Hepatocyte (in vitro differentiated cells): ENCODE results near the gene HSPBP1. TPM values are rescaled to one million over a fixed set of nuclear protein-coding genes. Genes with fewer than 3 reads are reported as not detected.

Experiments
- DNase-seq: peaks from one replicate; pipeline ENCODE4 v3.0.0-alpha.2; 2016; ENCODE audit warnings: low spot score
- H2AFZ ChIP-seq: fragments of 200-600 bp; sonication (generic); 2 replicates; pipeline ENCODE4 v1.6.0; 2016; ENCODE audit warnings: antibody characterized with exemption, mild to moderate bottlenecking
- H3K27ac ChIP-seq: fragments of 200-600 bp; sonication (generic); 2 replicates; pipeline ENCODE4 v1.5.1; 2016; ENCODE audit warnings: mild to moderate bottlenecking
- H3K27me3 ChIP-seq: fragments of 200-600 bp; sonication (generic); 2 replicates; pipeline ENCODE4 v1.6.1; 2016
- H3K36me3 ChIP-seq: fragments of 200-600 bp; sonication (generic); replicated peaks from 2 replicates; pipeline ENCODE4 v1.5.1; 2016; ENCODE audit warnings: low read depth; ENCODE audit not compliant: insufficient read depth
- H3K4me1 ChIP-seq: fragments of 200-600 bp; sonication (generic); 2 replicates; pipeline ENCODE4 v1.5.1; 2016; ENCODE audit warnings: mild to moderate bottlenecking, moderate library complexity; ENCODE audit not compliant: insufficient read depth
- H3K4me2 ChIP-seq: fragments of 200-600 bp; sonication (generic); 2 replicates; pipeline ENCODE4 v1.6.0; 2016
- H3K4me3 ChIP-seq: fragments of 200-600 bp; sonication (generic); 2 replicates; pipeline ENCODE4 v1.5.1; 2016; ENCODE audit warnings: mild to moderate bottlenecking
- H3K79me2 ChIP-seq: fragments of 200-600 bp; sonication (generic); 2 replicates; pipeline ENCODE4 v1.6.0; 2017; ENCODE audit warnings: mild to moderate bottlenecking
- H3K9me2 ChIP-seq: fragments of 200-600 bp; sonication (generic); replicated peaks from 2 replicates; pipeline ENCODE4 v1.6.0; 2017; ENCODE audit warnings: mild to moderate bottlenecking; ENCODE audit not compliant: insufficient read depth
- H3K9me3 ChIP-seq: fragments of 200-600 bp; sonication (generic); 2 replicates; pipeline ENCODE4 v1.5.1; 2016; ENCODE audit warnings: low read depth, mild to moderate bottlenecking
- H4K20me1 ChIP-seq: fragments of 200-600 bp; sonication (generic); 2 replicates; pipeline ENCODE4 v1.6.0; 2016; ENCODE audit warnings: mild to moderate bottlenecking; ENCODE audit not compliant: insufficient read depth, poor library complexity, severe bottlenecking
- CTCF ChIP-seq: fragments of 200-600 bp; sonication (generic); IDR thresholded peaks from 2 replicates; pipeline ENCODE4 v1.5.1; 2016; ENCODE audit warnings: antibody characterized with exemption, mild to moderate bottlenecking; ENCODE audit not compliant: poor library complexity
- EZH2 ChIP-seq: fragments of 200-600 bp; sonication (generic); IDR thresholded peaks from 2 replicates; pipeline ENCODE4 v1.6.1; 2016; ENCODE audit warnings: antibody characterized with exemption, mild to moderate bottlenecking, borderline replicate concordance
- EZH2phosphoT487 ChIP-seq: fragments of 200-600 bp; sonication (generic); IDR thresholded peaks from one replicate; pipeline ENCODE4 v1.6.1; 2018; ENCODE audit warnings: antibody characterized with exemption, mild to moderate bottlenecking, low read depth, moderate library complexity; ENCODE audit not compliant: unreplicated experiment, severe bottlenecking
- WGBS: methylation state at CpG from one replicate; pipeline ENCODE4 v1.1.6; 2016; ENCODE audit warnings: low lambda C conversion rate; ENCODE audit errors: missing lambda C conversion rate; 5-methylcytosine and 5-hydroxymethylcytosine counted together
- polyA plus RNA-seq: library from polyadenylated mRNA; unstranded; fragments of >200 nt; fragmentation: Nextera tagmentation; extraction: Ambion mirVana; gene quantifications from 2 replicates; pipeline ENCODE4 v1.2.1, GENCODE V29; 2016
- total RNA-seq: library from RNA; depleted of rRNA; stranded (reverse); fragments of >200 nt; gene quantifications from 2 replicates; pipeline ENCODE4 v1.2.3, GENCODE V29; 2014

HSPBP1 gene
- total and polyA plus RNA-seq, 2 experiments from 2014 or later, result 31.5 to 52.2 TPM

- H2AFZ ChIP-seq, result no peak overlapping the region
- H3K27ac ChIP-seq, result no peak overlapping the region
- no peaks in the 10 kb centered on the region for H3K9me3 ChIP-seq
- no peaks in the 10 kb centered on the region for H3K9me2 ChIP-seq
- DNase-seq, result no peak
- H4K20me1 ChIP-seq, result peaks cover 87% of the 10 kb centered on the region
- H3K4me3 ChIP-seq, result no peak overlapping the region
- WGBS, result 89% methylated on average over 6 of the region's 6 CpGs
- H3K4me2 ChIP-seq, result no peak overlapping the region
- no peaks in the 10 kb centered on the region for H3K36me3 ChIP-seq
- H3K79me2 ChIP-seq, result peaks cover 89% of the 10 kb centered on the region
- peaks cover 19% of the 10 kb centered on the region for H3K4me1 ChIP-seq
- H3K27me3 ChIP-seq, result no peaks in the 10 kb centered on the region
- TF ChIP-seq EZH2phosphoT487 (no peak), EZH2 (no peak), CTCF (no peak)
These were observed 25.3 kb downstream of the HSPBP1 start for GRCh38 chr19:55254625-55254977.

GRCh38 chr19:55253842-55254624, 25.9 kb downstream of the HSPBP1 start:
- Histone ChIP-seq H3K9me2 (no peaks in the 10 kb centered on the region), H3K9me3 (no peaks in the 10 kb centered on the region), H3K79me2 (peaks cover 95% of the 10 kb centered on the region), H3K36me3 (no peaks in the 10 kb centered on the region), H3K27me3 (no peaks in the 10 kb centered on the region), H3K4me2 (no peak overlapping the region), H3K27ac (no peak overlapping the region), H3K4me1 (peaks cover 19% of the 10 kb centered on the region), H3K4me3 (no peak overlapping the region), H4K20me1 (peaks cover 92% of the 10 kb centered on the region), H2AFZ (no peak overlapping the region)
- TF ChIP-seq CTCF (no peak), EZH2phosphoT487 (no peak), EZH2 (no peak)
- 93% methylated on average over 23 of the region's 23 CpGs for WGBS
- DNase-seq, result no peak

- Histone ChIP-seq H3K27me3 (no peaks in the 10 kb centered on the region), H3K79me2 (peaks cover 100% of the 10 kb centered on the region), H3K4me1 (peaks cover 19% of the 10 kb centered on the region), H3K9me2 (no peaks in the 10 kb centered on the region), H4K20me1 (peaks cover 100% of the 10 kb centered on the region), H3K27ac (no peak overlapping the region), H3K36me3 (no peaks in the 10 kb centered on the region), H2AFZ (no peak overlapping the region), H3K4me2 (no peak overlapping the region), H3K4me3 (no peak overlapping the region), H3K9me3 (no peaks in the 10 kb centered on the region)
- WGBS, result 94% methylated on average over 21 of the region's 21 CpGs
- no peak for DNase-seq
- TF ChIP-seq EZH2, result no peak
- TF ChIP-seq CTCF, result no peak
- TF ChIP-seq EZH2phosphoT487, result no peak
These were observed 26.9 kb downstream of the HSPBP1 start for GRCh38 chr19:55252760-55253663.
